ENCODE data around the gene SIMC1.
A peak's percentile ranks its signal among the peaks of the same experiment; 100 is the strongest.

The SIMC1 gene

DNA sequence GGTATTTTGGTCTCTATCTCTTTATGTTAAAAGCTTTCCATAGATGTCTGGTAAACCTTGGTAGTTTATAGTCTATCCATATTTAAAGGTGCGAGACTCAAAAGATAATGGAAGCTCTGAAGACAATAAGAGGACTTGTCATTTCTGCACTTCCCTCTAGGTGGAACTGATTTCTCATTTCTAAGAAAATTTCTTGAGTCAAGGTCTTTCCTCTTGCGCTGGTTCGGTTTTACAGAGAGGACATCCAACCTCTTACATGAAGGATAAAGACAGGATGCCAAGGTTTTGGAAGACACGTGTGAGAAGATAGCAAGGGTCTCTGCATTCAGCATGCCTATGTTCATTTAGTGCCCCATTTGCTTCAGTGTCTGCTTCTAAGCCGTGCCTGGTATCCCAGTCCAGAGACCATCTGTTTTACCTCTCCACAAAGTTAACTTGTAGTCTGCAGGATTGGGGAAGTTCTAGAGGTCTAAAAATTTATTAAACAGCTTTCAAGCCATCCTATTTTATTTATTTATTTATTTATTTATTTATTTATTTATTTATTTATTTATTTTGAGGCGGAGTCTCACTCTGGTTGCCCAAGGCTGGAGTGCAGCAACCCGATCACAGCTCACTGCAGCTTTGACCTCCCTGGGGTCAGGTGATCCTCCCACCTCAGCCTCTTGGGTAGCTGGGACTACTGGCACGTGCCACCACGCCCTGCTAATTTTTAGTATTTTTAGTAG, 81.8 kb downstream of the SIMC1 start:
- H3F3A ChIP-seq (ENCODE audit: insufficient read depth, low read length) = no peaks in the 10 kb centered on the region
- no peak overlapping the region for H3K9ac ChIP-seq (ENCODE audit: low read length)
- H3K4me3 ChIP-seq (ENCODE audit: low read length) = no peak overlapping the region
- no peaks in the 10 kb centered on the region for H4K20me1 ChIP-seq (ENCODE audit: insufficient read depth, low read length)
- H3K9me2 ChIP-seq (replicated peaks; ENCODE audit: insufficient read depth, low read length) = no peaks in the 10 kb centered on the region
- H3K4me2 ChIP-seq (ENCODE audit: low read depth, low read length) = no peak overlapping the region
- H3K27ac ChIP-seq (ENCODE audit: low read length) = no peak overlapping the region
- TF ChIP-seq EZH2 (optimal IDR thresholded peaks at IDR 0.05; ENCODE audit: low read depth, low read length) = no peak
- no peak for TF ChIP-seq CTCF (IDR thresholded peaks at IDR 0.05; ENCODE audit: low read length)
- TF ChIP-seq EZH2phosphoT487 (IDR thresholded peaks at IDR 0.05; ENCODE audit: low read length) = no peak
- H3K36me3 ChIP-seq (replicated peaks; ENCODE audit: insufficient read depth, low read length) = no peaks in the 10 kb centered on the region
- H3K79me2 ChIP-seq (ENCODE audit: low read length) = no peaks in the 10 kb centered on the region
- H3K9me3 ChIP-seq (replicated peaks; ENCODE audit: insufficient read depth, low read length) = no peaks in the 10 kb centered on the region
- H2AFZ ChIP-seq (ENCODE audit: low read length) = no peak overlapping the region
- no peaks in the 10 kb centered on the region for H3K4me1 ChIP-seq (ENCODE audit: low read length)
- DNase-seq = peak; percentile 18
- H3K27me3 ChIP-seq (replicated peaks; ENCODE audit: insufficient read depth, low read length) = no peaks in the 10 kb centered on the region

DNA sequence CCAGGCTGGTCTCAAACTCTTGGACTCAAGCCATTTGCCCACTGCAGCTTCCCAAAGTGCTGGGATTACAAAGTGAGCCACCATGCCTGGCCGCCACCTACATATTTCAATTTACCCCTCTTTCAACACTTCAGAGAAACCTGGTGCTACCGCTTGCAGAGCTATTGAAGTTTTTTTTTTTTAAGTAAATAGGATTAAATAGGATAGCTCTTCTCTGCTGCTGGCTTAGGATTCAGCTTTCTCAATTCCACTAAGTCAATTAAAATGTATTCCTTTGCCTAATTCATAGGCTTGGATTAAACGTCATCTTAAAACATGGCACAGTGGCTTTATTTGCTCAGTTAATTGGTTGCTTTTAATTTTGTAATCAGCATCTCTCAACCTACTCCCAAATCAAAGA, 82.4 kb downstream of the SIMC1 start:
- H3K27me3 ChIP-seq (replicated peaks; ENCODE audit: insufficient read depth, low read length) = no peaks in the 10 kb centered on the region
- no peak overlapping the region for H3K9ac ChIP-seq (ENCODE audit: low read length)
- no peak overlapping the region for H3K27ac ChIP-seq (ENCODE audit: low read length)
- TF ChIP-seq EZH2phosphoT487 (IDR thresholded peaks at IDR 0.05; ENCODE audit: low read length) (no peak), EZH2 (optimal IDR thresholded peaks at IDR 0.05; ENCODE audit: low read depth, low read length) (no peak), CTCF (IDR thresholded peaks at IDR 0.05; ENCODE audit: low read length) (no peak)
- no peak overlapping the region for H3K4me3 ChIP-seq (ENCODE audit: low read length)
- no peaks in the 10 kb centered on the region for H3F3A ChIP-seq (ENCODE audit: insufficient read depth, low read length)
- no peaks in the 10 kb centered on the region for H3K9me2 ChIP-seq (replicated peaks; ENCODE audit: insufficient read depth, low read length)
- no peak for DNase-seq
- no peaks in the 10 kb centered on the region for H3K36me3 ChIP-seq (replicated peaks; ENCODE audit: insufficient read depth, low read length)
- no peaks in the 10 kb centered on the region for H3K9me3 ChIP-seq (replicated peaks; ENCODE audit: insufficient read depth, low read length)
- H3K79me2 ChIP-seq (ENCODE audit: low read length) = no peaks in the 10 kb centered on the region
- H3K4me2 ChIP-seq (ENCODE audit: low read depth, low read length) = no peak overlapping the region
- H4K20me1 ChIP-seq (ENCODE audit: insufficient read depth, low read length) = no peaks in the 10 kb centered on the region
- no peaks in the 10 kb centered on the region for H3K4me1 ChIP-seq (ENCODE audit: low read length)
- no peak overlapping the region for H2AFZ ChIP-seq (ENCODE audit: low read length)

DNA sequence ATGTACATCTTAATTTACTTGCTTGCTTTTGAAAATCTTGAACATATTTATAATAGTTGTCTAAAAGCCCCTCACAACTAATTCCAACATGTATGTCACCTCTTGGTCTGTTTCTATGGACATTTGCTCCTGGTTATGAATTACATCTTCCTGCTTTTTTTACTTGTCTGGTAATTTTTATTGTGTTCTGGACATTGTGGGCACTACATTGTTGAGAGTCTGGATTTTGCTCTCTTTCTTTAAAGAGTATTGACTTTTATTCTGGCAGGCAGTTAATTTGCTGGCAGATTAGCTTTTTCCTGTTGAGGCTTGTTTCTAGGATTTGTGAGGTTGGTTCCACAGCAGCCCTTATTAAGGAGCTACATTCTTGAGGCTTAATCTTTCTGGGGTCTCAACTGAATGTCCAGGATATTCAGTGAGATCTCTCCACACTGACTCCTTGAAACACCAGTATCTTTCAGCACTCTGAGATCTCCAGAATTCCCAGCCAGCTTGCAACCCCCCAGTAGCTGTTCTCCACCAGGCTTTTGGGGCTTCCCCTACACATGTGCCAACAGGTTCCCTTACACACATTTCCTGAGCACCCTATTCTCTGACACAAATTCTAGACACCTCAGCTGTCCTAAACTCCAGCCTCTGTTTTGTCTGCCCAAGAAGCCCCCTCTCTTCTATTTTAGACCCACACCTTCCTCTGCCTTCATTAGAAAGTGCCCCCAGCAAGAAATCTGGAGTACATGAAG, 96.0 kb downstream of the SIMC1 start:
- no peak overlapping the region for H2AFZ ChIP-seq (ENCODE audit: low read length)
- no peaks in the 10 kb centered on the region for H3K4me1 ChIP-seq (ENCODE audit: low read length)
- no peak overlapping the region for H3K27ac ChIP-seq (ENCODE audit: low read length)
- no peaks in the 10 kb centered on the region for H4K20me1 ChIP-seq (ENCODE audit: insufficient read depth, low read length)
- H3K36me3 ChIP-seq (replicated peaks; ENCODE audit: insufficient read depth, low read length) = no peaks in the 10 kb centered on the region
- no peaks in the 10 kb centered on the region for H3F3A ChIP-seq (ENCODE audit: insufficient read depth, low read length)
- H3K4me3 ChIP-seq (ENCODE audit: low read length) = no peak overlapping the region
- H3K9me3 ChIP-seq (replicated peaks; ENCODE audit: insufficient read depth, low read length) = no peaks in the 10 kb centered on the region
- no peak for DNase-seq
- H3K9me2 ChIP-seq (replicated peaks; ENCODE audit: insufficient read depth, low read length) = no peaks in the 10 kb centered on the region
- no peaks in the 10 kb centered on the region for H3K79me2 ChIP-seq (ENCODE audit: low read length)
- H3K4me2 ChIP-seq (ENCODE audit: low read depth, low read length) = no peak overlapping the region
- no peaks in the 10 kb centered on the region for H3K27me3 ChIP-seq (replicated peaks; ENCODE audit: insufficient read depth, low read length)
- TF ChIP-seq EZH2phosphoT487 (IDR thresholded peaks at IDR 0.05; ENCODE audit: low read length) (no peak), CTCF (IDR thresholded peaks at IDR 0.05; ENCODE audit: low read length) (no peak), EZH2 (optimal IDR thresholded peaks at IDR 0.05; ENCODE audit: low read depth, low read length) (no peak)
- H3K9ac ChIP-seq (ENCODE audit: low read length) = no peak overlapping the region

Data from MM.1S (cell line).